GM12872 (cell line): Measurements from ENCODE around the gene PPIL6.

Experiments
- CTCF ChIP-seq: IDR thresholded peaks from 3 replicates; pipeline ENCODE4 v1.5.1; 2011; ENCODE audit warnings: low read depth, mild to moderate bottlenecking, low read length, moderate library complexity; ENCODE audit not compliant: insufficient read depth

Gene PPIL6

DNA sequence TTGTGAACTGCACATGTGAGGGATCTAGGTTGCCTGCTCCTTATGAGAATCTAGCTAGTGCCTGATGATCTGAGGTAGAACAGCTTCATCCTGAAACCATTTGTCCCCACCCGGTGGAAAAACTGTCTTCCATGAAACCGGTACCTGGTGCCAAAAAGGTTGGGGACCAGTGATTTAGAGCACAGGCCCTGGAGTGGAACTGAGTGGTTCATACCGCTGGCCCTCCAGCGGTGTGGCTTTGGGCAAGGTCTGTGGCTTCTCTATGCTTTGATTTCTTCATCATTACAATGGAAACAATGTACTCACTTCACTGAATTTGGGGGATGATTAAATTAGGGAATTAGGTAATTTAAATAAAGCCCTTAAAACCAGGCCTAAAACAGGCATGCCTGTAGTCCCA, 94.4 kb downstream of the PPIL6 start:
- TF ChIP-seq CTCF, result no peak

DNA sequence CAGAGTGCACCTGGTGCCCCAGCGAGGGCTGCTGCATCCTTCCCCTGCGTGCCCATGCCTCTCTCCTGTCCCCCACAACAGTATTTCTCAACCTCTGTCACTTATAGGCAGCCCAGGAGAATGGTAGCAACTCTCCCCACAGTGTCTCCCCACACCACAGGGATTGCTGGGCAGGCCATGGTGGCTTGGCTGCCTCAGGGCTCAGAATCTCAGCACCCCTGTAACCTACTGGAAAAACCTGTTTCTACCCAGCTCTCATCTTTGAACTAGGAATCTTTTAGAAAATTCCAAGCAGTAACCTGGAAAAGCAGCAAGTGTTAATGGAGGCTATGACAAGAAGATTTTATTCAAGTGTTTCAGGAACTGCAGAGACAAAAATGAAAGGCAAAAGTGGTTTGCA, 96.2 kb downstream of the PPIL6 start:
- no peak for TF ChIP-seq CTCF

GRCh38 chr6:109343518-109343917, 96.9 kb downstream of the PPIL6 start:
- no peak for TF ChIP-seq CTCF

DNA sequence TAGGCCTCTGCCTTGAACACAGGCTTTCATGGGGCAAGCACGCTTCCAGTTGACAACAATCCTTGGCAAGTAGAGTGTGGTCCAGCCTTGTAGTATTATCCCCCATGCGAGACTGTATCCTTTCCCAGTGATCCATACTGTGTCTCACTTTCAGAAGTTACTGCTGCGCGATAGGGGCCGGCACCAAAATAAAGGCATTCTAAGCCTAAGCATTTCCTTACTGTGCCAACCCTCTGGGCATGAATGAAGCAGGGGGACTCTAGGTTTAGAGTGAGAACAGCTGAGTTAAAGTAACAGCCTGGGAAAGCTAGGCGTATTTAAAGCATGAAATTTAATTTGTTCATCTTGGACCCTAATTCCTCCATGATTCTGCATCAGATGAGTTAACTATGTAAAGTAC, 97.5 kb downstream of the PPIL6 start:
- TF ChIP-seq CTCF, result no peak

GRCh38 chr6:109342506-109342905, 97.9 kb downstream of the PPIL6 start:
- TF ChIP-seq CTCF, result no peak

DNA sequence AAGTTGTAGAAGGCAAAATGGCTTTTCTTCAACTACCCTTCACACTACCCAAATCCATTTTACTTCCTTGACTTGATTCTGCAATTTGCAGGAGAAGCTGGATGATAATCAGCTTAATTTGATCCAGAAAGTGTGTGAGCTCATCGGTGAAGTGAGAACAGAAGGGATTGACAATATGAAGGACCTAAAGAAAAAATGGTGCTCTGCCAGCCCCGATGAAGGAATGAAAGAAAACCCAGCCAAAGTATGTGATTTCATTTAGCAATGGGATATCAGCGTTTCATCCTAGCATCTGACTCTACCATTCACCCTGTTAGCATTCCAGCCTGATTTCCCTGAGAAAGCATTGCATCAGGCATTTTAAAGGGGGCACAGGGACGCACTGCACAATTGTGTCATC, 99.6 kb downstream of the PPIL6 start:
- no peak for TF ChIP-seq CTCF
